OCI-LY1 (cell line): Measurements from ENCODE around the gene IMMP2L.

Experiments
- EZH2 ChIP-seq: fragments of 200-600 bp; sonication (generic), shearing (Covaris generic); IDR thresholded peaks from 2 replicates; pipeline ENCODE4 v1.8.0; 2017; ENCODE audit warnings: borderline replicate concordance, mixed run types, mild to moderate bottlenecking, antibody characterized with exemption, low read length, moderate library complexity, mixed read lengths
- TF ChIP-seq, protein P1 (sequence below): fragments of 200-600 bp; sonication (generic), shearing (Covaris generic); IDR thresholded peaks from 2 replicates; pipeline ENCODE4 v1.5.1; 2017; ENCODE audit warnings: mild to moderate bottlenecking, antibody characterized with exemption, low read length, moderate library complexity, mixed read lengths

DNA sequence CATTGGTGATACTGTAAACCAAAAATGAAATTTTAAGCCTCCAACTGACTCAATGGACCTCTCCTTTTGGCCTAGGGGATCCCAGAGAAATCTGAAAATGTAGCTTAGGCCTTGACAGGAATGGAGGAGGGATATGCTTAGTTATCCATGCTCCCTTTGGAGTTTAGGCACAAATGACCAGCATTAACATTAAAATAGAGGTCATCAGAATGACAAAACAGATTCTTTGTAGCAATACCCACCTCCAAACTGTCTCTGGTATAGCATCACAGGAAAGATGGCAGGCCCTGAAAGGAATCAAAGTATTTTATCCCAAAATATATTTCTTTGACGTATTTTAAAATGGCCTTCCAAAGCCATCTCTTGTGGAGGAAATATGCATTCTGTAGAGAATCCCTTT lies 510.5 kb downstream of the IMMP2L start:
- no peak for TF ChIP-seq EZH2
- TF ChIP-seq, protein P1, sequence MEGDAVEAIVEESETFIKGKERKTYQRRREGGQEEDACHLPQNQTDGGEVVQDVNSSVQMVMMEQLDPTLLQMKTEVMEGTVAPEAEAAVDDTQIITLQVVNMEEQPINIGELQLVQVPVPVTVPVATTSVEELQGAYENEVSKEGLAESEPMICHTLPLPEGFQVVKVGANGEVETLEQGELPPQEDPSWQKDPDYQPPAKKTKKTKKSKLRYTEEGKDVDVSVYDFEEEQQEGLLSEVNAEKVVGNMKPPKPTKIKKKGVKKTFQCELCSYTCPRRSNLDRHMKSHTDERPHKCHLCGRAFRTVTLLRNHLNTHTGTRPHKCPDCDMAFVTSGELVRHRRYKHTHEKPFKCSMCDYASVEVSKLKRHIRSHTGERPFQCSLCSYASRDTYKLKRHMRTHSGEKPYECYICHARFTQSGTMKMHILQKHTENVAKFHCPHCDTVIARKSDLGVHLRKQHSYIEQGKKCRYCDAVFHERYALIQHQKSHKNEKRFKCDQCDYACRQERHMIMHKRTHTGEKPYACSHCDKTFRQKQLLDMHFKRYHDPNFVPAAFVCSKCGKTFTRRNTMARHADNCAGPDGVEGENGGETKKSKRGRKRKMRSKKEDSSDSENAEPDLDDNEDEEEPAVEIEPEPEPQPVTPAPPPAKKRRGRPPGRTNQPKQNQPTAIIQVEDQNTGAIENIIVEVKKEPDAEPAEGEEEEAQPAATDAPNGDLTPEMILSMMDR: no peak
